ENCODE measurements around the gene KIAA1549.

The KIAA1549 gene

GRCh38 chr7:138832966-138833365 is 148.2 kb downstream of the KIAA1549 start:
- H2AK5ac ChIP-seq (ENCODE audit: low read length, severe bottlenecking): no peak overlapping the region
- H2BK120ac ChIP-seq (ENCODE audit: low read depth, low read length): no peak overlapping the region
- H3K23ac ChIP-seq (ENCODE audit: low read length in 2 of 2): no peak overlapping the region
- H4K8ac ChIP-seq (ENCODE audit: low read length): no peak overlapping the region
- no peak overlapping the region for H3K27ac ChIP-seq (ENCODE audit: low read length, poor library complexity, severe bottlenecking)
- H3K14ac ChIP-seq (ENCODE audit: low read length in 2 of 2): no peak overlapping the region
- H2BK15ac ChIP-seq (ENCODE audit: low read depth, poor library complexity, severe bottlenecking): no peak overlapping the region
- H2BK5ac ChIP-seq (ENCODE audit: low read depth, low read length, poor library complexity, severe bottlenecking): no peak overlapping the region
- peaks cover 0 to 8% of the 10 kb centered on the region in 2 experiments for H3K36me3 ChIP-seq (ENCODE audit: control insufficient read depth in 1 of 2, insufficient read depth in 2 of 2, low read depth in 1 of 2, low read length in 2 of 2)
- no peak overlapping the region for H4K91ac ChIP-seq (ENCODE audit: low read length)
- no peak overlapping the region for H3K18ac ChIP-seq (ENCODE audit: low read depth in 1 of 2, low read length in 2 of 2)
- WGBS: 98% methylated on average over 6 of the region's 10 CpGs
- no peak overlapping the region for H3K4me3 ChIP-seq (ENCODE audit: insufficient read depth in 1 of 2, low read depth in 1 of 2, low read length in 2 of 2)
- H3K4ac ChIP-seq (ENCODE audit: low read depth in 1 of 2, low read length in 2 of 2): no peak overlapping the region
- H2BK12ac ChIP-seq (ENCODE audit: low read length in 2 of 2): no peak overlapping the region
- no peaks in the 10 kb centered on the region for H3K4me1 ChIP-seq (ENCODE audit: control insufficient read depth, insufficient read depth, low read depth, low read length)
- H3K9ac ChIP-seq (ENCODE audit: low read length): no peak overlapping the region
- no peak overlapping the region for H3K4me2 ChIP-seq (ENCODE audit: low read length, poor library complexity, severe bottlenecking)
- no peak overlapping the region for H2AFZ ChIP-seq (ENCODE audit: low read depth, low read length)
- no peak for DNase-seq
- H3K9me3 ChIP-seq (ENCODE audit: control insufficient read depth, low read length): no peaks in the 10 kb centered on the region
- no peaks in the 10 kb centered on the region for H3K79me1 ChIP-seq (replicated peaks; ENCODE audit: low read length, poor library complexity, severe bottlenecking)
- H3K27me3 ChIP-seq (ENCODE audit: control insufficient read depth in 1 of 2, insufficient read depth in 1 of 2, low read length in 2 of 2): no peaks in the 10 kb centered on the region

- no peaks in the 10 kb centered on the region for H3K4me1 ChIP-seq (ENCODE audit: control insufficient read depth, insufficient read depth, low read depth, low read length)
- H3K4me2 ChIP-seq (ENCODE audit: low read length, poor library complexity, severe bottlenecking): no peak overlapping the region
- H3K4me3 ChIP-seq (ENCODE audit: insufficient read depth in 1 of 2, low read depth in 1 of 2, low read length in 2 of 2): no peak overlapping the region
- no peak overlapping the region for H4K91ac ChIP-seq (ENCODE audit: low read length)
- H3K18ac ChIP-seq (ENCODE audit: low read depth in 1 of 2, low read length in 2 of 2): no peak overlapping the region
- H2BK12ac ChIP-seq (ENCODE audit: low read length in 2 of 2): no peak overlapping the region
- WGBS: 93% methylated on average over 9 of the region's 11 CpGs
- no peak overlapping the region for H2AFZ ChIP-seq (ENCODE audit: low read depth, low read length)
- no peak overlapping the region for H2AK5ac ChIP-seq (ENCODE audit: low read length, severe bottlenecking)
- H2BK15ac ChIP-seq (ENCODE audit: low read depth, poor library complexity, severe bottlenecking): no peak overlapping the region
- no peak overlapping the region for H2BK5ac ChIP-seq (ENCODE audit: low read depth, low read length, poor library complexity, severe bottlenecking)
- H3K27ac ChIP-seq (ENCODE audit: low read length, poor library complexity, severe bottlenecking): no peak overlapping the region
- H2BK120ac ChIP-seq (ENCODE audit: low read depth, low read length): no peak overlapping the region
- H3K79me1 ChIP-seq (replicated peaks; ENCODE audit: low read length, poor library complexity, severe bottlenecking): no peaks in the 10 kb centered on the region
- no peak for DNase-seq
- no peak overlapping the region for H3K9ac ChIP-seq (ENCODE audit: low read length)
- no peak overlapping the region for H3K4ac ChIP-seq (ENCODE audit: low read depth in 1 of 2, low read length in 2 of 2)
- no peak overlapping the region for H4K8ac ChIP-seq (ENCODE audit: low read length)
- H3K9me3 ChIP-seq (ENCODE audit: control insufficient read depth, low read length): peaks cover 4% of the 10 kb centered on the region
- no peaks in the 10 kb centered on the region for H3K27me3 ChIP-seq (ENCODE audit: control insufficient read depth in 1 of 2, insufficient read depth in 1 of 2, low read length in 2 of 2)
- H3K36me3 ChIP-seq (ENCODE audit: control insufficient read depth in 1 of 2, insufficient read depth in 2 of 2, low read depth in 1 of 2, low read length in 2 of 2): no peaks in the 10 kb centered on the region
- H3K23ac ChIP-seq (ENCODE audit: low read length in 2 of 2): peak overlapping the region in 1 of 2 experiments; percentile 70
- H3K14ac ChIP-seq (ENCODE audit: low read length in 2 of 2): no peak overlapping the region
Measured at GRCh38 chr7:138829335-138829734, 151.9 kb downstream of the KIAA1549 start.

- H3K4me1 ChIP-seq (ENCODE audit: control insufficient read depth, insufficient read depth, low read depth, low read length): no peaks in the 10 kb centered on the region
- H3K27ac ChIP-seq (ENCODE audit: low read length, poor library complexity, severe bottlenecking): no peak overlapping the region
- H3K4me3 ChIP-seq (ENCODE audit: insufficient read depth in 1 of 2, low read depth in 1 of 2, low read length in 2 of 2): no peak overlapping the region
- H3K27me3 ChIP-seq (ENCODE audit: control insufficient read depth in 1 of 2, insufficient read depth in 1 of 2, low read length in 2 of 2): no peaks in the 10 kb centered on the region
- H4K8ac ChIP-seq (ENCODE audit: low read length): no peak overlapping the region
- no peak overlapping the region for H2BK120ac ChIP-seq (ENCODE audit: low read depth, low read length)
- no peak overlapping the region for H3K9ac ChIP-seq (ENCODE audit: low read length)
- no peaks in the 10 kb centered on the region for H3K79me1 ChIP-seq (replicated peaks; ENCODE audit: low read length, poor library complexity, severe bottlenecking)
- no peak overlapping the region for H2BK12ac ChIP-seq (ENCODE audit: low read length in 2 of 2)
- H3K4ac ChIP-seq (ENCODE audit: low read depth in 1 of 2, low read length in 2 of 2): no peak overlapping the region
- no peak overlapping the region for H3K23ac ChIP-seq (ENCODE audit: low read length in 2 of 2)
- no peak overlapping the region for H4K91ac ChIP-seq (ENCODE audit: low read length)
- H2BK15ac ChIP-seq (ENCODE audit: low read depth, poor library complexity, severe bottlenecking): no peak overlapping the region
- no peak overlapping the region for H3K4me2 ChIP-seq (ENCODE audit: low read length, poor library complexity, severe bottlenecking)
- H2AFZ ChIP-seq (ENCODE audit: low read depth, low read length): no peak overlapping the region
- WGBS: no CpG with 5 or more reads among the region's 2 CpGs
- H3K9me3 ChIP-seq (ENCODE audit: control insufficient read depth, low read length): peaks cover 4% of the 10 kb centered on the region
- H3K18ac ChIP-seq (ENCODE audit: low read depth in 1 of 2, low read length in 2 of 2): no peak overlapping the region
- DNase-seq: no peak
- H2BK5ac ChIP-seq (ENCODE audit: low read depth, low read length, poor library complexity, severe bottlenecking): no peak overlapping the region
- no peak overlapping the region for H2AK5ac ChIP-seq (ENCODE audit: low read length, severe bottlenecking)
- no peaks in the 10 kb centered on the region for H3K36me3 ChIP-seq (ENCODE audit: control insufficient read depth in 1 of 2, insufficient read depth in 2 of 2, low read depth in 1 of 2, low read length in 2 of 2)
- no peak overlapping the region for H3K14ac ChIP-seq (ENCODE audit: low read length in 2 of 2)
Measured at GRCh38 chr7:138828302-138828701, 152.9 kb downstream of the KIAA1549 start.

- Histone ChIP-seq H3K9me3 (ENCODE audit: control insufficient read depth, low read length) (peaks cover 12% of the 10 kb centered on the region), H3K9ac (ENCODE audit: low read length) (no peak overlapping the region), H3K14ac (ENCODE audit: low read length in 2 of 2) (no peak overlapping the region), H3K27me3 (ENCODE audit: control insufficient read depth in 1 of 2, insufficient read depth in 1 of 2, low read length in 2 of 2) (no peaks in the 10 kb centered on the region), H3K4me1 (ENCODE audit: control insufficient read depth, insufficient read depth, low read depth, low read length) (no peaks in the 10 kb centered on the region), H2AFZ (ENCODE audit: low read depth, low read length) (no peak overlapping the region), H3K27ac (ENCODE audit: low read length, poor library complexity, severe bottlenecking) (no peak overlapping the region), H2BK120ac (ENCODE audit: low read depth, low read length) (no peak overlapping the region), H2AK5ac (ENCODE audit: low read length, severe bottlenecking) (no peak overlapping the region), H3K4me2 (ENCODE audit: low read length, poor library complexity, severe bottlenecking) (no peak overlapping the region), H4K91ac (ENCODE audit: low read length) (no peak overlapping the region), H3K23ac (ENCODE audit: low read length in 2 of 2) (no peak overlapping the region), H3K79me1 (replicated peaks; ENCODE audit: low read length, poor library complexity, severe bottlenecking) (no peaks in the 10 kb centered on the region), H2BK12ac (ENCODE audit: low read length in 2 of 2) (no peak overlapping the region), H3K18ac (ENCODE audit: low read depth in 1 of 2, low read length in 2 of 2) (no peak overlapping the region), H3K4ac (ENCODE audit: low read depth in 1 of 2, low read length in 2 of 2) (no peak overlapping the region), H4K8ac (ENCODE audit: low read length) (no peak overlapping the region), H2BK15ac (ENCODE audit: low read depth, poor library complexity, severe bottlenecking) (no peak overlapping the region), H3K4me3 (ENCODE audit: insufficient read depth in 1 of 2, low read depth in 1 of 2, low read length in 2 of 2) (no peak overlapping the region), H3K36me3 (ENCODE audit: control insufficient read depth in 1 of 2, insufficient read depth in 2 of 2, low read depth in 1 of 2, low read length in 2 of 2) (no peaks in the 10 kb centered on the region), H2BK5ac (ENCODE audit: low read depth, low read length, poor library complexity, severe bottlenecking) (no peak overlapping the region)
- WGBS: 92% methylated on average over 11 of the region's 11 CpGs
- no peak for DNase-seq
Measured at GRCh38 chr7:138825049-138825721, 156.0 kb downstream of the KIAA1549 start.

Measured in mesenchymal stem cell (in vitro differentiated cells and primary cell).